Chondrocyte (in vitro differentiated cells): ENCODE results near the gene ARID4B. TPM values are rescaled to one million over a fixed set of nuclear protein-coding genes. Genes with fewer than 3 reads are reported as not detected.

Experiments used
- DNase-seq: peaks from one replicate; pipeline ENCODE4 v3.0.0; 2021; ENCODE audit warnings: mixed read lengths, low spot score
- H3K27ac Mint-ChIP-seq: one replicate; pipeline ENCODE4 v1.8.0; 2021; ENCODE audit warnings: mild to moderate bottlenecking, moderate library complexity, mixed read lengths; ENCODE audit not compliant: unreplicated experiment
- H3K27me3 Mint-ChIP-seq: 2 replicates; pipeline ENCODE4 v1.8.0; 2021; ENCODE audit warnings: low read depth, mixed read lengths
- H3K36me3 Mint-ChIP-seq: 2 replicates; pipeline ENCODE4 v1.8.0; 2021; ENCODE audit warnings: low read depth, mixed read lengths
- H3K4me1 Mint-ChIP-seq: 2 replicates; pipeline ENCODE4 v1.8.0; 2021; ENCODE audit warnings: low read depth, mild to moderate bottlenecking, mixed read lengths
- H3K4me3 Mint-ChIP-seq: one replicate; pipeline ENCODE4 v1.8.0; 2021; ENCODE audit warnings: mild to moderate bottlenecking, moderate library complexity, mixed read lengths; ENCODE audit not compliant: unreplicated experiment
- H3K9me3 Mint-ChIP-seq: 2 replicates; pipeline ENCODE4 v1.8.0; 2021; ENCODE audit warnings: low read depth, mixed read lengths
- total RNA-seq: library from RNA; stranded (reverse); gene quantifications from 3 replicates; pipeline ENCODE4 v1.2.1, GENCODE V29; 2021
- TF ChIP-seq, protein P1 (sequence below): fragments of 200-600 bp; sonication (generic); IDR thresholded peaks from 2 replicates; pipeline ENCODE4 v1.5.0; 2021; ENCODE audit warnings: antibody characterized with exemption, mild to moderate bottlenecking, moderate library complexity

ARID4B gene
- total RNA-seq, 1 donor from 2014 or later, result 26.5 TPM

DNA sequence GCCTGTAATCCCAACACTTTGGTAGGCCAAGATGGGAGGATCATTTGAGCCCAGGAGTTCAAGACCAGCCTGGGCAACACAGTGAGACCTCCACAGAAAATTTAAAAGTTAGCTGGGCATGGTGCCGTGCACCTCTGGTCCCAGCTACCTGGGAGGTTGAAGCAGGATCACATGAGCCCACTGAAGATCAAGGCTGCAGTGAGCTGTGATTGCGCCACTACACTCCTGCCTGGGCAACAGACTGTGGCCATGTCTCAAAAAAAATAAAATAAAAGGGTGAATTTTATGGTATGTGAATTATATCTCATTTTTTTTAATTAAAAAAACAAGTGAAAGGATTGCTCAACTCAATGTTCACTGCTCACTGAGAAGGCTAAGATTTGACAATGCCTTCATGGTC is 8.7 kb downstream of the ARID4B start:
- no peaks in the 10 kb centered on the region for H3K27me3 Mint-ChIP-seq

DNA sequence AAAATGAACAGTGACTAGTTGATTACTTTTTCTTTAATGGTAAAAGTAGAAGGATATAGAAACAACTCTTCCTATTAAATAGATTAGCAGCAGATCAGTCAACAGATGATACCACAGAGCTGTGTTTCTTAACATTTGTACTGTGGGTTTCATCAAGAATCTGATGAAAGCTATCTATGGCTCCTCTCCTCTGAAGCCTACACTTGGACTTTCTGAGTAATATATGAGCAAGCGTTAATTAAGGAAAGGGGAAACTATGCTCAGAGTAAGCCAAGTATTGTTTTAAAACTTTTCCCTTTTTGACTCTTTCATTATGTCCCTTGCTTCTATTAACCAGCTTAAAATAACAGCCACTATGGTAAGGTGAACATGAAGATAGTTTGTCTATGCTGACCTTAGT is 10.8 kb downstream of the ARID4B start:
- peaks cover 28% of the 10 kb centered on the region for H3K4me1 Mint-ChIP-seq
- H3K36me3 Mint-ChIP-seq, result peaks cover 12% of the 10 kb centered on the region
- no peaks in the 10 kb centered on the region for H3K27me3 Mint-ChIP-seq
- H3K27ac Mint-ChIP-seq, result peak overlapping the region; percentile 36
- H3K9me3 Mint-ChIP-seq, result no peaks in the 10 kb centered on the region
- no peak overlapping the region for H3K4me3 Mint-ChIP-seq
- no peak for DNase-seq
- TF ChIP-seq, protein P1, sequence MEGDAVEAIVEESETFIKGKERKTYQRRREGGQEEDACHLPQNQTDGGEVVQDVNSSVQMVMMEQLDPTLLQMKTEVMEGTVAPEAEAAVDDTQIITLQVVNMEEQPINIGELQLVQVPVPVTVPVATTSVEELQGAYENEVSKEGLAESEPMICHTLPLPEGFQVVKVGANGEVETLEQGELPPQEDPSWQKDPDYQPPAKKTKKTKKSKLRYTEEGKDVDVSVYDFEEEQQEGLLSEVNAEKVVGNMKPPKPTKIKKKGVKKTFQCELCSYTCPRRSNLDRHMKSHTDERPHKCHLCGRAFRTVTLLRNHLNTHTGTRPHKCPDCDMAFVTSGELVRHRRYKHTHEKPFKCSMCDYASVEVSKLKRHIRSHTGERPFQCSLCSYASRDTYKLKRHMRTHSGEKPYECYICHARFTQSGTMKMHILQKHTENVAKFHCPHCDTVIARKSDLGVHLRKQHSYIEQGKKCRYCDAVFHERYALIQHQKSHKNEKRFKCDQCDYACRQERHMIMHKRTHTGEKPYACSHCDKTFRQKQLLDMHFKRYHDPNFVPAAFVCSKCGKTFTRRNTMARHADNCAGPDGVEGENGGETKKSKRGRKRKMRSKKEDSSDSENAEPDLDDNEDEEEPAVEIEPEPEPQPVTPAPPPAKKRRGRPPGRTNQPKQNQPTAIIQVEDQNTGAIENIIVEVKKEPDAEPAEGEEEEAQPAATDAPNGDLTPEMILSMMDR, result no peak

More for the DNA sequence above, 8.7 kb downstream of the ARID4B start:
- H3K9me3 Mint-ChIP-seq, result no peaks in the 10 kb centered on the region
- peaks cover 23% of the 10 kb centered on the region for H3K4me1 Mint-ChIP-seq
- H3K4me3 Mint-ChIP-seq, result no peak overlapping the region
- peaks cover 13% of the 10 kb centered on the region for H3K36me3 Mint-ChIP-seq
- H3K27ac Mint-ChIP-seq, result no peak overlapping the region
- TF ChIP-seq, protein P1, result no peak
- DNase-seq, result no peak

DNA sequence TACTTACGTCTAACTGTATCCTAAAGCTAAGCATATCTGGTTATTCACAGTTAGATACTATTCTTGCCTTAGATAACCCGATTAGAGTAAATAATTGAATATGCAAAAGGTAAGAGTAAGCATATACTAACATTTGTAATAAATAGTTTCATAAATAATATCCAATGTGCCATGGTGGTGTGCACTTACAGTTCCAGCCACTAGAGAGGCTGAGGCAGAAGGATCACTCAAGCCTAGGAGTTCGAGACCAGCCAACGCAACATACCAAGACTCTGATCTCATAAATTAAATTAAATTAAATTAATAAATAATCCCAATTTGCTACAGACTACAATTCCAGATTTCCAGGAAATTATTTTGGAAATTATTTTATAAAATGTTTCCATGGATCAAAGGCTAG is 12.2 kb downstream of the ARID4B start:
- Mint-ChIP-seq H3K27ac (no peak overlapping the region), H3K36me3 (peaks cover 10% of the 10 kb centered on the region), H3K27me3 (no peaks in the 10 kb centered on the region), H3K9me3 (no peaks in the 10 kb centered on the region), H3K4me1 (peaks cover 28% of the 10 kb centered on the region), H3K4me3 (no peak overlapping the region)
- TF ChIP-seq, protein P1, result no peak
- DNase-seq, result no peak

DNA sequence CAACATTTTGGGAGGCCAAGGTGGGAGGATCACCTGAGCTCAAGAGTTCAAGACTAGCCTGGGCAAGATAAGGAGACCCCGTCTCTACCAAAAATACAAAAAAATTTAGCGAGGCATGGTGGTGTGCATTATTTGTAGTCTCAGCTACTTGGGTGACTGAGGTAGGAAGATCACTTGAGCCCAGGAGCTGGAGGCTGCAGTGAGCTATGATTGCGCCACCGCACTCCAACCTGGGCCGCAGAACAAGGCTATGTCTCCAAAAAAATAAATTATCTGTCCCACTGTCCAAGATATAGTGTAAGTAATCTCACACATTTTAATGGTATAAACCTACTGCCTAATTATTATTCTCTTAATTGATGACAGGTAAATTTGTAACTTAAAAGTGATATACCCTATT is 12.8 kb downstream of the ARID4B start:
- no peak overlapping the region for H3K4me3 Mint-ChIP-seq
- DNase-seq, result no peak
- peaks cover 5% of the 10 kb centered on the region for H3K36me3 Mint-ChIP-seq
- no peaks in the 10 kb centered on the region for H3K9me3 Mint-ChIP-seq
- peaks cover 23% of the 10 kb centered on the region for H3K4me1 Mint-ChIP-seq
- H3K27ac Mint-ChIP-seq, result no peak overlapping the region
- H3K27me3 Mint-ChIP-seq, result no peaks in the 10 kb centered on the region
- TF ChIP-seq, protein P1, result no peak

DNA sequence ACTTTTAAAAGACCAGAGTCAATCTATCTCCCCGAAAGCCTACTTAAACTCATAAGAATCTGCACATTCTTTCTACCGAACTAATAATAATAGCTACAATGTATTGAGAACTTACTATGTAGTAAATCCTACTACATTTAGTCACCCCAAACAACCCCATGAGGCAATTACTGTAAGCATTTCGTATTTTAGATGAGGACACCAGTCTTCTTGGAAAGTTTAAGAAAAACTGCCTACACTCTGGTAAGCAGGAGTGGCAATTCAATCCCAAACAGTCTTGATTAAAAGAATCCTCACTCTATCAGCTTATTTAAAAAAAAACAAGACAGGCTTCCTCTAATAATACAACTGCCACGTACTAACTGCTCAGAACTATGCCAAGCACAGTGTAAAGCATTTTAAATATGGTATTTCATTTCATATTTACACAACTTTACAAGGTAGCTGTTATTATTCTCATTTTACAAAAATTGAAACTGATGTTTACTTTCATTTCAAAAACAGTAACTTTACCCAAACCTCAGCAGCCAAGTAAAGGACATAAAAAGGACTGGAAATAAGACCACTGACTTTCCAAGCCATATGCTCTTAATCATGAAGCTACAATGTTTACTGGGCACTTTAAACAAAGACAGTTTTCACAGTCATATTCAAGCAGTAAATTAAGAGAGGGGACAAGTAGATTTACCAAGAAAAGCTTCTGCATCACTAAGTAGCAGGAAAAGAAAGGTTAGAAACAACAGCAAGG is 13.9 kb downstream of the ARID4B start:
- H3K36me3 Mint-ChIP-seq, result peaks cover 5% of the 10 kb centered on the region
- TF ChIP-seq, protein P1, result no peak
- no peak for DNase-seq

More for the DNA sequence above, 13.9 kb downstream of the ARID4B start:
- Mint-ChIP-seq H3K27me3 (no peaks in the 10 kb centered on the region), H3K4me3 (no peak overlapping the region), H3K27ac (peak overlapping the region; percentile 76), H3K9me3 (no peaks in the 10 kb centered on the region), H3K4me1 (peaks cover 23% of the 10 kb centered on the region)
